ENCODE data around the gene PPIP5K1.

Gene PPIP5K1

GRCh38 chr15:43517354-43518196, 72.4 kb downstream of the PPIP5K1 start, which contains the start of gene MAP1A:
Gene MAP1A, plus strand, starts transcription at chr15:43517608. Its CDS starts 3,866 bp downstream, at chr15:43521474.
- DNase-seq, result peak; percentile 35

- no peak for DNase-seq
Observed at GRCh38 chr15:43516801-43517353, 73.1 kb downstream of the PPIP5K1 start.

GRCh38 chr15:43516185-43516584, 73.8 kb downstream of the PPIP5K1 start:
- no peak for DNase-seq

- DNase-seq, result no peak
Observed at GRCh38 chr15:43515741-43516140, 74.3 kb downstream of the PPIP5K1 start.

- DNase-seq, result peak; percentile 34
Observed at GRCh38 chr15:43514241-43515057, 75.6 kb downstream of the PPIP5K1 start.

GRCh38 chr15:43513550-43513949, 76.5 kb downstream of the PPIP5K1 start:
- DNase-seq, result no peak

- peak; percentile 11 for DNase-seq
Observed at GRCh38 chr15:43511012-43511885, 78.8 kb downstream of the PPIP5K1 start.

- peak; percentile 96 for DNase-seq
Observed at GRCh38 chr15:43510200-43511011, 79.6 kb downstream of the PPIP5K1 start.

GRCh38 chr15:43509660-43510199, 80.3 kb downstream of the PPIP5K1 start:
- DNase-seq, result no peak

- DNase-seq, result no peak
Observed at GRCh38 chr15:43508991-43509659, 80.9 kb downstream of the PPIP5K1 start.

GRCh38 chr15:43508421-43508820, 81.6 kb downstream of the PPIP5K1 start:
- DNase-seq, result no peak

- no peak for DNase-seq
Observed at GRCh38 chr15:43505738-43506137, 84.3 kb downstream of the PPIP5K1 start.

- DNase-seq, result no peak
Observed at GRCh38 chr15:43499635-43500034, 90.4 kb downstream of the PPIP5K1 start.

GRCh38 chr15:43498990-43499389, 91.0 kb downstream of the PPIP5K1 start:
- DNase-seq, result no peak

- no peak for DNase-seq
Observed at GRCh38 chr15:43493703-43494472, 96.1 kb downstream of the PPIP5K1 start.

GRCh38 chr15:43492673-43493601, 97.1 kb downstream of the PPIP5K1 start, which contains the start of gene TP53BP1:
Gene TP53BP1, minus strand, starts transcription at chr15:43493156. Its CDS starts 113 bp downstream, at chr15:43493043.
- peak; percentile 81 for DNase-seq

GRCh38 chr15:43492266-43492665, 97.7 kb downstream of the PPIP5K1 start:
- no peak for DNase-seq

GRCh38 chr15:43489191-43489590, 100.8 kb downstream of the PPIP5K1 start:
- DNase-seq, result no peak

- DNase-seq, result no peak
Observed at GRCh38 chr15:43488790-43489189, 101.2 kb downstream of the PPIP5K1 start.
